Adrenal gland (tissue), 5 donors: Measurements from ENCODE around the gene RBM27.

Experiments
- POLR2A ChIP-seq, 2 donors: fragments of 450-650 bp; IDR thresholded peaks; one replicate each; pipeline ENCODE4 v1.6.1; 2017; ENCODE audit warnings: antibody characterized with exemption in 2 of 2, mild to moderate bottlenecking in 2 of 2, moderate library complexity in 1 of 2
- TF ChIP-seq, protein P1 (sequence below), 6 experiments: fragments of 450-650 bp in 4 of 6; fragments of 200-600 bp in 2 of 6; sonication (generic) in 1 of 6; IDR thresholded peaks; 1 replicate in 5 of 6; 2 replicates in 1 of 6; pipeline versions ENCODE4 v1.5.1 to v1.8.0; 2016 to 2021; ENCODE audit warnings: antibody characterized with exemption in 6 of 6, mild to moderate bottlenecking in 2 of 6, moderate library complexity in 1 of 6
- donor health status: DM: no; HTN: no; CAD: no.

DNA sequence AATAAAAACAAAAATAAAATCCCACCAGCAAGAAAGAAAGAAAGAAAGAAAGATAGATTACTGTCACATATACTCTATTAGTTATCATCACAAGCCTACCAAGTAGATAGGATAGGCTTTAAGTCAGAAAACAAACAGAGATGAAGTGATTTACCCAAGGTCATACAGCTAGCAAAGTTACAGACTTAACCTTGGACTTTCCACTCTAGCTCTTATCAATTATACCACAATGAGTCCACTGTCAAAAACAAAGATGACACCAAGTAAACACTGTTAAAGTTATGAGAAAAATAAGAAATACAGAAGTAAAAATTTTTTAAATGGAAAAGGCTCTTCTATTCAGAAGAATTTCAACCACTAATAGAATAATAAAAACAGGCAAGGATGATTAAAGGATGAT lies 34.3 kb upstream of the RBM27 start:
- TF ChIP-seq, protein P1, sequence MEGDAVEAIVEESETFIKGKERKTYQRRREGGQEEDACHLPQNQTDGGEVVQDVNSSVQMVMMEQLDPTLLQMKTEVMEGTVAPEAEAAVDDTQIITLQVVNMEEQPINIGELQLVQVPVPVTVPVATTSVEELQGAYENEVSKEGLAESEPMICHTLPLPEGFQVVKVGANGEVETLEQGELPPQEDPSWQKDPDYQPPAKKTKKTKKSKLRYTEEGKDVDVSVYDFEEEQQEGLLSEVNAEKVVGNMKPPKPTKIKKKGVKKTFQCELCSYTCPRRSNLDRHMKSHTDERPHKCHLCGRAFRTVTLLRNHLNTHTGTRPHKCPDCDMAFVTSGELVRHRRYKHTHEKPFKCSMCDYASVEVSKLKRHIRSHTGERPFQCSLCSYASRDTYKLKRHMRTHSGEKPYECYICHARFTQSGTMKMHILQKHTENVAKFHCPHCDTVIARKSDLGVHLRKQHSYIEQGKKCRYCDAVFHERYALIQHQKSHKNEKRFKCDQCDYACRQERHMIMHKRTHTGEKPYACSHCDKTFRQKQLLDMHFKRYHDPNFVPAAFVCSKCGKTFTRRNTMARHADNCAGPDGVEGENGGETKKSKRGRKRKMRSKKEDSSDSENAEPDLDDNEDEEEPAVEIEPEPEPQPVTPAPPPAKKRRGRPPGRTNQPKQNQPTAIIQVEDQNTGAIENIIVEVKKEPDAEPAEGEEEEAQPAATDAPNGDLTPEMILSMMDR (IDR thresholded peaks at IDR 0.05), result no peak
- TF ChIP-seq POLR2A (IDR thresholded peaks at IDR 0.05), result no peak
